NCI-H146 treated with DMSO at 0.1 percent for 48 hours (cell line): ENCODE results near the gene TPD52L2.

Source experiments
- DNase-seq: peaks from one replicate; lab custom pipeline; 2025; ENCODE audit not compliant: unreplicated experiment; lab: John Stamatoyannopoulos, UW

The TPD52L2 gene

DNA sequence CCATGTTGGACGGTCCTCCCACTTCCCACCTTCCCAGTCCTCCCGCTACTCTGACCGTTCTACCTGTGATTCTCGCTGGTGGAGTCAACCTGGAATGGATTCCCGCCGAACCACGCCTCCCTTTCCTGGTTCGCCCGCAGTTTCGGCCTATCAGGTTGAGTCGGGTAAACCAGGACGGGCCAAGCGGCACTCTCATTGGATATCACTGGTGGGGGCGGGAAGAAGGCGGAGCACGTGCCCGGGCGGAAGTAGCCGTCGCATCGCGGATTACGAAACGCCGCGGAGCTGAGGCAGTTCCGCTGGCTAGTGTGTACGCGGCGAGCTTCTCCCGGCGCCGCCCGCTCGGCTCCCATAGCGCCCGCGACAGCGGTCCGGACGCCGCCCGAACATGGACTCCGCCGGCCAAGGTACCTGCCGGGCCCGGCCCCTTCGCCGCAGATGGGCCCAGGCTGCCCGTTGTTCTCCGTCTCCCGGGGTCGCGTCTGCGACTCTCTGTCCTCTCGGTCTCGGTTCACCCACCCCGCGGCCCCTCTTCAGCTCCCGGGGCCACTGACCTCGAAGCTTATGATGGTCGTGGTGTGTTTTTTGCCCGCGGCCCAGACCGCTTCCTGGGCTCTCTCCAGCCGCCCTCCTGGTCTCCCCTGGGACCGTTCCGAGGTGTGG is at the start of gene TPD52L2:
TSS of gene TPD52L2 (plus strand) at position 293 of the 663 bp plus-strand sequence. CDS start at position 389, 96 bp downstream.
- peak; percentile 99 for DNase-seq

DNA sequence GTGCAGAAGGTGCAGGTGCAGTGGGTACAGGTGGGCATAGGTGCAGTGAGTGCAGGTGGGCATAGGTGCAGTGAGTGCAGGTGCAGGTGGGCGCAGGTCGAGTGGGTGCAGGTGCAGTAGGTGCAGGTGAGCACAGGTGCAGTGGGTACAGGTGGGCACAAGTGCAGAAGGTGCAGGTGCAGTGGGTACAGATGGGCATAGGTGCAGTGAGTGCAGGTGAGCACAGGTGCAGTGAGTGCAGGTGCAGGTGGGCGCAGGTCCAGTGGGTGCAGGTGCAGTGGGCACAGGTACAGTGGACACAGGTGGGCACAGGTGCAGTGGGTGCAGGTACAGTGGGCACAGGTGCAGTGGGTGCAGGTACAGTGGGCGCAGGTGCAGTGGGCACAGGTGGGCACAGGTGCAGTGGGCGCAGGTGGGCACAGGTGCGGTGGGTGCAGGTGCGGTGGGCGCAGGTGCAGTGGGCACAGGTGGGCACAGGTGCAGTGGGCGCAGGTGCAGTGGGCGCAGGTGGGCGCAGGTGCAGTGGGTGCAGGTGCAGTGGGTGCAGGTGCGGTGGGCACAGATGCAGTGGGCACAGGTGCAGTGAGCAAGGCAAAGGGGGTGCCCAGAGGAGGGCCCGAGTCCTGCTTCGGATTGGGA is 49.3 kb upstream of the TPD52L2 start:
- no peak for DNase-seq

DNA sequence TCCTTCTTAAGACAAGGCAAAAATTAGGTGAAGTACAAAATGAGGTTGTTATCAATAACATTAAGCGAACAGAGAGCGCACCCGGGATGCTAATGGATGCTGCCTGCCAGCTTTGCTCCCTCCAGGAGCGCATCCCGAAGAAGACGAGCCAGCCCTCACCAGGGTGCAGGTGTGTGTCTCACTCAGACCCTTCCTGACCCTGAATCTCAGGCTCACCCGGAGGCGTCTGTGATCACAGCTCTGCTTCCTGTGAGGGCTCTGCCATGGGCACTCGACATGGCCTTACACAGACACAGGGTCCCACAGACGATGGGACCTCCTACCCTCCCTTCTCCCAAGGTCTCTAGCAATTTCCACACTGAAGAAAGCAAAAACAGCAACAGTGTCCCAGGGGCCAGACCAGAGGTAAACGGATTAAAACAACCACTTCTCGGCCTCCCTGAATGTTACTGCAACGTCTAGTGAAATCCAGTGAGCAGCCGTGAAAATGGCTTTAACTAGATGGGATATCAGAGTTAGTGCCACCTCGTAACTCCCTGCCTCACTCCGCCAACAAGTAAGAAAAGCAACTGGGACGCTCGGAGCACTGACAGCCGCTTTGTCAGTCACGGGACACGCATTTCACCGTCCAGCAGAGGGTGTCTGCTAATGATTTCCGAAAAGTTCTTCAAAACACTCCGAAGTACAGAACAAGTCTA is 45.7 kb upstream of the TPD52L2 start:
- no peak for DNase-seq

- DNase-seq = no peak
These were observed 43.3 kb upstream of the TPD52L2 start for GRCh38 chr20:63821811-63822210.

- DNase-seq = no peak
These were observed 42.8 kb upstream of the TPD52L2 start for GRCh38 chr20:63822276-63822696.

GRCh38 chr20:63823691-63824311 is 41.3 kb upstream of the TPD52L2 start:
- no peak for DNase-seq

- no peak for DNase-seq
These were observed 39.5 kb upstream of the TPD52L2 start for GRCh38 chr20:63825331-63826118.

GRCh38 chr20:63826753-63827152 is 38.3 kb upstream of the TPD52L2 start:
- no peak for DNase-seq

DNA sequence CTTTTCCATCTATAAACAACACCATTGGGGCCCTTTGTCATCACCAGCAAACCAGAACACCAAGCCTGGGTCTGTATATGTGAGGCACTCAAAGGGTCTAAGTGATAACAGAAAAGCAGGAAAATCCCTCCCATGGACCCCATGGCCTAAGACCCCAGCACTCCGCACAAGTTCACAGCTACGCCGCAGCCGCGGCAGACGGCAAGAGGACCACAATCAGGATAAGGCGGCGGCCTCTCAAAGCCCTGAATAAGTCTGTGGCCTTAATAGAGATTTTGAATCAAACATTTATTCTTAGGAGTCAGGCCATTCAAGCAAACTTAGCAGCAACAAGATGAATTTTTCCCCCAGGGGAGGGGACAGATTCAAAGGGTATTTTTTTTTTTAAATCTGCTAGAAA is 36.9 kb upstream of the TPD52L2 start:
- no peak for DNase-seq

DNA sequence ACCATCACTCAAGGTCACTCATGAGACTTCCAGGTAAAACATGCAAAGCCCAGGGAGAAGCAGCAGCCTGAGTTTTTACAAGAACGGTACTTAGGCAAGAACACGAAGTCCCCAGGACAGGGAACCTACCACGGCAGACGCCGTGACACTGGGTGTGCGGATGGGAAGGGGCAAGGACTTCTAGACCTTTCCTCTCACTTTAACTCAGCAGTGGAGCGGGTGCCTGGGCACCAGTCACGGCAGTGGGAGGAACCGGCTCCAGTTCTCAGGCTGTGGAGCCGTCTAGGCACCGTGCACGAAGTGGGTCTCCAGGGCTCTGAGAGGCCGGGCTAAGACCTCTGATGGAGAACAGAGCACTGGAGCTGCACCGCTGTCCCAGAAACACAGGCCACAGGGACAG is 36.5 kb upstream of the TPD52L2 start:
- no peak for DNase-seq

- no peak for DNase-seq
These were observed 36.1 kb upstream of the TPD52L2 start for GRCh38 chr20:63828951-63829350.

DNA sequence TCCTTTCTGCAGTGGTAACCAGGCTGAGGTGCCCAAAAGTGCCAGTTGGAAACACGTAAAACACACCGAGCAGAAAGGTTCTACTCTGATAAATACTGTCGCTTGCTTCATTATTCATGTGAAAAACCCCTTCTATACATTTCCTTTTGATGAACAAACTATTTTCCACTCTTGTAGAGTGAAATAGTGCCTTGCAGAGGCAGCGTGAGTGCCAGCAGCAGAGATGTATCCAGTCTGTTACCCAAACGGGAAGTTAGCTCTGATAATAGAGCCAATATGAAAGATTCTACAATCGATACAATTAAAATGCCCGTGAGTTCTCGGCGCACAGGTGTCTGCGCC is 35.5 kb upstream of the TPD52L2 start:
- DNase-seq = no peak

GRCh38 chr20:63829945-63830835 is 34.9 kb upstream of the TPD52L2 start:
- no peak for DNase-seq

DNA sequence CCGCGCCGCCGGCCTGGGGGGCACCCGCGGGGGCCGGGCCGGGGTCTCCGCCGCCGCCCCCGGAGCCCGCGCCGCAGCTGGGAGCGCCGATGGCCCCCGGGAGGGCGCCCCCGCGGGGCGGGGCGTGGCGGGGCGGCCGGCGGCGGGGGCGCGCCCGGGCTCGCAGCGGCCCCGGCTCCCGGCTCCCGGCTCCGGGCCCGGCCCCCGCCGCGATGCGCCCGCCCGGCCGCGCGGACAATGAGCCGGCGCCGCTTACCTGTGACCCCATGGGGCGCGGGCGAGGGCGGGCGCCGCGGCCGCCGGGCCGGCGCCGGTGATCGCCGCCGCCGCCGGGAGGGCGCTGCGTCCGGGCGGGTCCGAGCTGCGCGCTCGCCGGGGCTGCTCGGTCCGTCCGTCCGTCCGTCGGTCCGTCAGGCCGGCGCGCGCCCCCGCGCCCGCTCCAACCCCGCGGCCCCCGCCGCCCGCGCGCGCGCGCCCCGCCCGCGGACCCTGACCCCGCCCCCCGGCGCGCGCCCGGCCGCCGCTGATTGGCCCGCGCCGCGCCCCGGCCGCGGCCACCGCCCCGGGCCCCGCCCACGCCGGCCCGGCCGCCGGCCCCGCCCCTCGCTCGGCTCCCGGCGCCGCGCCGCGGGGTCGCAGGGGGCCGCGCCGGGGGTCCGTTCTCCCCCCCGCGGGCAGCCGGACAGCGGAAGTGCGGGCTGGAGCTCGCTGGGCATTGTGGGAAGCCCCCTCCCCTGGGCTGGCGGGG is 34.1 kb upstream of the TPD52L2 start, which contains the start of gene ZBTB46:
TSS of gene ZBTB46 (minus strand) at position 424 of the 748 bp plus-strand sequence. CDS start 40,507 bp downstream, outside the sequence.
- DNase-seq = no peak

- DNase-seq = no peak
These were observed 33.5 kb upstream of the TPD52L2 start for GRCh38 chr20:63831646-63831992.

DNA sequence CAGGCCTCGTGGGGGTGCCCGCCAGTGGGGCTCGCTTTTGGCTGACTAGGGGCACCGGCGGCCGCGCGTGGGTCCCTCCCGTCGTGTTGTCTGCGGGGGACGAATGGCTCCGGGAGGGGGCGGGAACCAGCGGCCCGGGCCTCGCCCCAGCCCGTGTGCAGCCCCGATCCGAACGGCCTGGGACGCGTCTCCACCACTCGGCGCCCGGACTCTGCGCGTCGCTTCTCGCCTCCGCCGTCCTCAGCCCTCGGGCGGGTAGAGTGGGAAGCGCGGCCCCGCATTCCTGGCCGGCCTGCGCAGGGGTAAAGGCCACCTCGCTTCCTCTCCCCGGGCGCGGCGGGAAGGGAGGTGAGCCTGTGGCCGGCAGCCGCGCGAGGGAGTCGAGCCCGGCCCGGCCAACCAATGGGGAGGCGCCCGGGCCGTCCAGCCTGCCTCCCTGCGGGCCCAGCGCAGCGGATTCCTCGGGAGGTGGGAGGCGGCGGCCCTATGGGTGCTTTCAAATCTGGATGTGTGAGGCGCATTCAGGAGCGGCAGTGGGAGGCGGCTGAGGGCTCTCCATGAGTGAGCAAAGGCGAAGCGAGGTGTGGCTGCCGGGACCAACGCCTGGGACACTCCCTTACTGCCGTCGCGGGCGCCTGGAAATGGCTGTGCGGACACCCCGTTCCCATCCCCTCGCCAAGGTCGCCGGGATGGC is 32.9 kb upstream of the TPD52L2 start:
- no peak for DNase-seq

GRCh38 chr20:63833776-63834490 is 31.1 kb upstream of the TPD52L2 start:
- DNase-seq = no peak

DNA sequence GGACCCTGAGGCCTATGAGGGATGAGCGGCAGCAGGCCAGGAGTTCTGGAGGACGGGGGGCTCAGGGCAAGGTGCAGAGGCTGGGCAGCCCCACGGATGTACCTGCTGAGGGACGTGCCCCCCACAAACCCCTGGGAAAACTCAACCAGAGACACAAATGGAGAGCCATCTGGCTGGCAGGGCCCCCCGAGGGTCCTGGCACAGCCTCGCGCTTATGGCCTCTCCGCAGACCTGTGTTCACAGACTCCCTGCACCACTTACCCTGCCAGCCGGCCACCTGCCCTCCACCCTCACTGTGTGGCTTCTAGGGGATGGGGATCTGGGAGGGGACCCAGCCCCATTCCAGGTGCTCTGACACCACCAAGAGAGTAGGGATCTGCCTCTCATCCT is 30.6 kb upstream of the TPD52L2 start:
- DNase-seq = no peak
